ENCODE results near the gene ARHGAP6. TPM values are rescaled to one million over a fixed set of nuclear protein-coding genes. Genes with fewer than 3 reads are reported as not detected.
A peak's percentile ranks its signal among the peaks of the same experiment; 100 is the strongest.

The ARHGAP6 gene
- total and polyA plus RNA-seq, 2 of the 13 experiments (the other 11 are each of a cell fraction or from before 2014, with no cell fraction given), result 0.11 TPM; not detected in 1

DNA sequence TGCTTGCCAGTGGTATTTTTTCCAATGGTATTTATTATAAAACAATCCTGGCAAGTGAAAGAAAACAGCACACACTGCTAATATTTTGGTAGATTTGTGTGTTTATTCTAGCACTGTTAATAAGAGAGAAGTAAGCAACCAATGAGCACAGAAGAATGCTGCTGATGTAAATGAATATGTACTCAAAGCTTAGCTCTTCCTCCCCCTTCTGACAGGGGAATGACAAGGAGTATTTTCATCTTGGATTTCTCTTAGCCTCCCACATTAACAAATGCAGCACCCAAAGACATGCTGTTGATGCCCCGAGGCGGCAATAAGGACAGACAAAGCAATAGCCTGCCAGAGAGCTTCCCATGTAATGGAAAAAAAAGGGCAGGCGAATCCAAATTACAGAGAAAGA, 18.6 kb downstream of the ARHGAP6 start:
- H3K36me3 ChIP-seq (replicated peaks in 1 of 2; ENCODE audit: control insufficient read depth in 1 of 2, insufficient read depth in 2 of 2, low read length in 2 of 2), result no peaks in the 10 kb centered on the region
- in situ Hi-C loops (cut with HindIII; ENCODE audit: extremely low pct_ligation_motif_present, low pct_unique_long_range_greater_than_20kb) (no loop called here), intact Hi-C loops (cut with micrococcal nuclease; ENCODE audit: unreplicated experiment) (no loop called here)
- no peaks in the 10 kb centered on the region for H3K9me3 ChIP-seq (ENCODE audit: low read length)
- H4K20me1 ChIP-seq (ENCODE audit: insufficient read depth, low read length), result no peaks in the 10 kb centered on the region
- H3K4me1 ChIP-seq (ENCODE audit: insufficient read depth, low read length), result no peaks in the 10 kb centered on the region
- TF ChIP-seq PCBP1 (IDR thresholded peaks at IDR 0.05; ENCODE audit: borderline replicate concordance, low read depth, low read length) (no peak), HMGA1 (CRISPR knock-in tag; conservative IDR thresholded peaks at IDR 0.05) (no peak), IKZF4 (CRISPR knock-in tag; IDR thresholded peaks at IDR 0.05; ENCODE audit: borderline replicate concordance, low read depth, not compliant biosample characterization) (no peak), ZNF720 (CRISPR knock-in tag; IDR thresholded peaks at IDR 0.05) (no peak), KLF6 (CRISPR knock-in tag; IDR thresholded peaks at IDR 0.05) (no peak), SRY (CRISPR knock-in tag; IDR thresholded peaks at IDR 0.05) (no peak)
- ChIA-PET CTCF (ENCODE audit: low intra/inter-chr PET ratio, low total read pairs) (no interaction called here), POLR2A (no interaction called here)
- H3K27ac ChIP-seq (ENCODE audit: extremely low read length, insufficient read depth, low read length), result no peak overlapping the region
- 0% methylated on average over 3 of the region's 3 CpGs for WGBS (ENCODE audit: low lambda C conversion rate)
- DNase-seq (ENCODE audit: low spot score), result no peak
- FAIRE-seq, result no peak
- H2AFZ ChIP-seq (ENCODE audit: low read length), result no peak overlapping the region
- H3K4me3 ChIP-seq (replicated peaks in 1 of 3; ENCODE audit: insufficient read depth in 1 of 3, low read depth in 2 of 3, low read length in 3 of 3), result no peak overlapping the region
- H3K79me2 ChIP-seq (ENCODE audit: insufficient read depth, low read length), result no peaks in the 10 kb centered on the region
- no peak overlapping the region for H3K4me2 ChIP-seq (ENCODE audit: low read depth, low read length)
- H3K9ac ChIP-seq (ENCODE audit: insufficient read depth, low read depth, low read length), result no peak overlapping the region
- BruUV-seq (replicated peaks), result no TSS peak
- no peak for ATAC-seq
- H3K27me3 ChIP-seq (ENCODE audit: control insufficient read depth in 1 of 2, insufficient read depth in 2 of 2, low read length in 2 of 2), result no peaks in the 10 kb centered on the region

DNA sequence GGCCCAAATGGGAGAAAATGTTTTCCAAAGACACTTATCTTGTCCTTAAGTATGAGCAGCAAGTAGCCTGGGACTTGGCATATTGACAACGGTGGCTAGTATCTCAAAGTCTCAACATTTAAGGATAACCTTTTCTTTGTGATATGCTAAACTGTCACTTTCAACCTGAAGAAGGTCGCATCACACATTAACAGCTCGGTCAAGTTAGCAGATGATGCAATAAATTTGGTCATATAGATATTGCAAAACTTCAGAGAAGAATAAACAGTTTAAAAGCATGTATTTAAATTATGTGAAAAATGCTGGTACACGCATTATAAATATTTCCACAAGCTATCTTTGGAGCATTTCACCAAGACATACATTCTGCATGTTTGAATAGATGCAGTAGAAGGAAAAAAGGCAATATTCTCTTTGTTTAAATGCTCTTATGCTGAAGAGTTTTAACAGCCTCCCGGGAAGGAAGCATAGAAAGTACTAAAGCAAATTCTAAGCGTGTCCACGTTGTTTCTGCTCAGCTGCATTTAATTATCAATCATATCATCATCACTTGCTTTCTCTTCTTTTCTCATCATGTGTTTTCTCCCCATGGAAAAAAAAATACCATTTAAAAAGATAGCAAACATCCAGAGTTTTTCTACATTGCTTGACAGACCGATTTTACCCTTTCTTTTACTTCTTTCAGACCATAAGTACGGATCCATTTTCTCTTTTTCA, 24.2 kb downstream of the ARHGAP6 start:
- H3K9ac ChIP-seq (ENCODE audit: insufficient read depth, low read depth, low read length), result no peak overlapping the region
- H2AFZ ChIP-seq (ENCODE audit: low read length), result no peak overlapping the region
- H3K4me2 ChIP-seq (ENCODE audit: low read depth, low read length), result no peak overlapping the region
- in situ Hi-C loops (cut with HindIII; ENCODE audit: extremely low pct_ligation_motif_present, low pct_unique_long_range_greater_than_20kb), result no loop called here
- ATAC-seq (no peak), DNase-seq (ENCODE audit: low spot score) (no peak), FAIRE-seq (no peak)
- H3K36me3 ChIP-seq (replicated peaks in 1 of 2; ENCODE audit: control insufficient read depth in 1 of 2, insufficient read depth in 2 of 2, low read length in 2 of 2), result no peaks in the 10 kb centered on the region
- TF ChIP-seq CEBPB (IDR thresholded peaks at IDR 0.05; ENCODE audit: borderline replicate concordance, low read depth, low read length) (peak; percentile 28; the same call in 1 of the 2 replicates), ZNF264 (CRISPR knock-in tag; IDR thresholded peaks at IDR 0.05) (no peak)
- H3K4me3 ChIP-seq (replicated peaks in 1 of 3; ENCODE audit: insufficient read depth in 1 of 3, low read depth in 2 of 3, low read length in 3 of 3), result no peak overlapping the region
- BruUV-seq (replicated peaks), result no TSS peak
- ChIA-PET POLR2A (no interaction called here), CTCF (ENCODE audit: low intra/inter-chr PET ratio, low total read pairs) (no interaction called here)
- no peaks in the 10 kb centered on the region for H3K9me3 ChIP-seq (ENCODE audit: low read length)
- no peaks in the 10 kb centered on the region for H3K4me1 ChIP-seq (ENCODE audit: insufficient read depth, low read length)
- intact Hi-C loops (cut with micrococcal nuclease; ENCODE audit: unreplicated experiment), result no loop called here
- no peaks in the 10 kb centered on the region for H4K20me1 ChIP-seq (ENCODE audit: insufficient read depth, low read length)
- no peaks in the 10 kb centered on the region for H3K27me3 ChIP-seq (ENCODE audit: control insufficient read depth in 1 of 2, insufficient read depth in 2 of 2, low read length in 2 of 2)
- 2% methylated on average over 9 of the region's 9 CpGs for WGBS (ENCODE audit: low lambda C conversion rate)
- H3K27ac ChIP-seq (ENCODE audit: extremely low read length, insufficient read depth, low read length), result no peak overlapping the region
- no peaks in the 10 kb centered on the region for H3K79me2 ChIP-seq (ENCODE audit: insufficient read depth, low read length)

Measured in HepG2 (cell line).